ENCODE results near the gene VTCN1. TPM values are rescaled to one million over a fixed set of nuclear protein-coding genes. Genes with fewer than 3 reads are reported as not detected.

Gene VTCN1
- total RNA-seq, 2 donors from 2014 or later, result not detected

DNA sequence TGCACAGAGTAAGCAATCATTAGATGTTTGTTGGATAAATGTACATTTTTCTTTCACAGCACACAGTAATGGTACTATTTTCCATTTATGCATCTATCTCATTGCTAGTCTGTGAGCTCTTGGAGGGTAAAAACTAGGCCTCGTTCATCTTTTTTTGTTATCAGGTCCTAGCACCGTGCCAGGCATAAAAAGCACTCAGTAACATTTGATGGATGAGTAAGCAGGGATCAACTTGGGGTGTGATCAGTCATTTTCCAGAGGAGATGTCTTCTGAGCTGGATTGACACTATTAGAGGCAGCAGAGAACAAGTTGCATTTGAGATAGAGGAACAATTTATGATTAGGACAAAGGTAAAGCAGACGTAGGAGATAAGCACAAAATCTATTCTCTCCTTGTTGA is 4.3 kb upstream of the VTCN1 start:
- intact Hi-C loops (cut with DNase I), result no loop called here
- no peak for DNase-seq (ENCODE audit: low spot score)

DNA sequence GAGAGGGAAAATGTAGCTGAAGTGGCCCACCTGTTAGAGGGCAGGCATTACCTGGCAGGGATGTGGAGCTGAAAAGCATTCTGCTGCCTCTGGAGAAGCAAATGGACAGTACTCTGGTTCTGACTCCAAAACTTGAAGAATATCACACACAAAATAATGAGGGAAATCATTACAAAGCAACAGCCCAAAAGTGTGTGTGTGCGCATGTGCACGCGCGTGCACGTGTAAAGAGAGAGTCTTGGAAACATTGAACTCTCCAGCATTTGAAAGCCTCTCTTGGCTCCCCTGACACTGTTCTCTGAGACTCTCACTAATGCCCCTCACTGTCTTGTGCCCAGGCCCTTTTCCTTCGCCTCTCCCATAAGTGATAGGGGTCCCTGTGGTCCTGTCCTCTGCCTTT is 2.3 kb upstream of the VTCN1 start:
- intact Hi-C loops (cut with DNase I), result no loop called here
- DNase-seq (ENCODE audit: low spot score), result no peak

DNA sequence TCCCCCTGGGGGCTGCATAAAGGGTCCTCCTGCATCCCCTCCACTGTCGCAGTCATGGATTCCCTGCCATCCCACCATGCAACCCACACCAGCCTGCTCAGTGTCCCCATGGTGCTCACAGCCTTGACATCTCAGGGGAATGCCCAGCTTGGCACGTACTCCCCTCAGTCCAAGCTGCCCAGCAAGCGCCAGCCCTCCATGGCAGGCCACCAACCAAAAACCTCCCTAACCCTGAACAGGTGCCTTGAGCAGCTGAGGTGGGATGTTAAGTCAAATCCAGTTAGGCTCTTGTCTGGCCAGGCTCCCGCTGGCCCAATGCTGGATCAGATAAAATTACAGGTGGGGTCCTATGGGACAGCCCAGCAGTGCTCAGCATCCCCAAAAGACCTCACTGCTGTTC is 341 bp downstream of the VTCN1 start:
- no peak for DNase-seq (ENCODE audit: low spot score)

DNA sequence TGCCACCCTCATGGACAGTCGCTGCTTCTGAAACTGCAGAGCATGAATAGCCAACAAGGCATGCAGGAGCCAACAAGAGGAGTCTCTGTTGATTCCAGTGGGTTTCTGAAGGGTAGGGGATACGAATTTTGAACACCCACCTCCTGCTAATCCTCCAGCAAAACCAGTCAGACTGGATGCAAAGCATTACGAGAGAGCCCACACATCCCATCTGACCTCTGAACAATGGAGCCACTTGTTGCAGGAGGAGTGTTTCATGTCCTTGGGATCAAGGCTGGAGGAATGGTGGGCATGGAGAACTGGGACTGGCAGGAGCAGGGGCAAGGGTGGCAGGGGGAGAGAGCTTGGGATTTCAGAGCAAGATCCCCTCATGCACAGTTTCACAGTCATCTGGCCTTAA is 1.6 kb downstream of the VTCN1 start:
- no peak for DNase-seq (ENCODE audit: low spot score)
- intact Hi-C loops (cut with DNase I), result no loop called here

More for the DNA sequence above, 341 bp downstream of the VTCN1 start:
- intact Hi-C loops (cut with DNase I), result no loop called here

DNA sequence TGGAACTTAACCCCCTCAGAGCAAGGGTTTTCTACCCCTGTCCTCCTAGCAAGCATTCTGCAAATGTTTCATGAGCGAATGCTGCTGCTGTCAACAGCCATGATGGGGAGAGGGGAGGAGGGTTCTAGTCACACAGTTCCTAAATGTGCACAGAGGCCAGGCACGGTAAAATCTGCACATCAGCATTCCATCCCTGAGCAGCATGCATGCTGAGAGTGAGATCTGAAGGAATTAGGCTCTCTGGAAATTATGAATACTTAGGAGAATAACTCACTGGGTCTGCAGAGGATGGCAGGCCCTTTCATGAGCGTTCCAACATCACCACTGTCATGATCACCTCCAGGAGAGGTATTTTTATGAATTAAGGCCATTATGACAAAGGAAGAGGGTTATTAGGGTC is 2.1 kb downstream of the VTCN1 start:
- intact Hi-C loops (cut with DNase I), result no loop called here

GRCh38 chr1:117205368-117205767 is 5.4 kb downstream of the VTCN1 start:
- intact Hi-C loops (cut with DNase I), result no loop called here
- DNase-seq (ENCODE audit: low spot score), result no peak

More for the DNA sequence above, 2.1 kb downstream of the VTCN1 start:
- DNase-seq (ENCODE audit: low spot score), result no peak

- intact Hi-C loops (cut with DNase I), result no loop called here
- no peak for DNase-seq (ENCODE audit: low spot score)
Observed at GRCh38 chr1:117201808-117202207, 8.9 kb downstream of the VTCN1 start.

- intact Hi-C loops (cut with DNase I), result no loop called here
- DNase-seq (ENCODE audit: low spot score), result no peak
Observed at GRCh38 chr1:117198097-117198496, 12.6 kb downstream of the VTCN1 start.

GRCh38 chr1:117189726-117190125 is 21.0 kb downstream of the VTCN1 start:
- DNase-seq (ENCODE audit: low spot score), result no peak
- intact Hi-C loops (cut with DNase I), result no loop called here

DNA sequence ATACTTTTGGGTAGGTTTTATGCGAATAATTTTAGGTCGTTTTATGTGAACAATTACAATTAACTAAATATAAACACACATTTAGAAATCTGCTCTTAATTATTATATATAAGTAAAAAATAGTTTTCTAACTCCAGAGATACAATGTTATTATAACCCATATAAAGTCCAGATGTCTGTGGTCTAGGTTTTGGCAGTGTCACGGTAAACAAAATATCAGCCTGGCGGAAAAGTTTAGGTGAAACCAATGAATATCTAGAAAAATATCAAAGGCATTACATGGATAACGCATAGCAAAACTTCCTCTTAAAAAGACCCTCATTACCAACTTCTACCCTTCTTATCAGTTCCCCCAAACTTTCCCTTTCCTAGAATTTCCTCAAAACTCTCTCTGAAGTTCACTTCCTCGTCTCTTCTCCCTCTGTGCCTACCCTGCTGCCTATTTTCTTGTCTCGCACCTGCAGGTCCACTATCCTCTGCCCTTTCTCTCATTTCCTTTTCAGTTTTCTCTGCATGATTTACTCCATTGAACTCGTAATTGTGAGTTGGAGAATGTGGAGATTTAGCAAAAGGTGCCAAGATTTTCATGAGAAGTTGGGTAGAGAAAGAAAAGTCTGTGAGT is 21.8 kb downstream of the VTCN1 start:
- DNase-seq (ENCODE audit: low spot score), result no peak
- intact Hi-C loops (cut with DNase I), result no loop called here

DNA sequence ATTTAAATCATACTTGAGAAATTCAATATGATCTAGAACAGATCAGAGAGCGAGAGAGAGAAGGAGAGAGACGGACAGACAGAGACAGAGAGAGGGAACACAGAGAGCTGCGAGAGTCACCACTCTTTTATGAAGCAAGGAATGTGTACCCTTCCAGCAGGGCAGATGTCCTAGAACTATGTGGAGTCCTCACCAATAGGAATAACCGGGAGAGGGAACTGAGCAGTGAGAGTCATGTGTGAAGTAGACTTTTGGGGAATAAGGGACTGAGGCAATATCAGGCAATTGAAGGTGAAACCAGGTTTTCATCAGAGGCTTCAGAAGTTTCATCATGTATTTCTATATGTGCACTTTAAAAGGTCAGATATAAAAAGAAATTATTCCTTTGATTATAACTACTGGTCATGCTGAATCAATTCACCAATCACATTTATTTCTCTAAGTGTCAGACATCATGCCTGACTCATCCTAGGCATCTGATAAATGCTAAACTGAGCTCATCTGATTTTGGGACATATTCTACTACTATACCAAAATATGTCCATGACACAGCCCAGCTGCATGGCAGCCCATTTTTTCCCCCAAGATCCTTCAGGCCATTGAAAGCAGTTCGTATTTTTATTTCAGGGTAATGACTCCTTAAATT is 22.4 kb downstream of the VTCN1 start:
- intact Hi-C loops (cut with DNase I), result no loop called here
- no peak for DNase-seq (ENCODE audit: low spot score)

GRCh38 chr1:117183112-117183511 is 27.6 kb downstream of the VTCN1 start:
- no peak for DNase-seq (ENCODE audit: low spot score)
- intact Hi-C loops (cut with DNase I), result no loop called here

DNA sequence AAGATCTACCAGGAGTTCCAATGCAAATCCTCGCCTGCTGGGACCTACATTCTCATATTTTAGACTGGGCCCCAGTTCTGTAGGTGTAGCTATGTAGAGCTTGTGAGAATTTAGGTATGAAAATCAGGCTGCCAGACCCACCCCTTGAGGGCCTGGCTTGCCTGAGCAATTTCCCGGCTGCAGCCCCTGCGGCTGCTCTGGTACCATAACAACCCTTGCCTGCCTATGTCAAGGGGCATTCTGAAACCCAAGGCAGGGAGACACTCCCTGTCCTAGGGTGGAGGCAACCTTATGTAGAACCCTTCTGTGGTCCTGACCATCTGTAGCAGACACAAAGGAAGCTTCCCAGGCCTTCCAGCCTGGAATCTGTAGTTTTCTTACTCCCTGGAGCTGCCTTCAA is 28.4 kb downstream of the VTCN1 start:
- intact Hi-C loops (cut with DNase I), result no loop called here
- no peak for DNase-seq (ENCODE audit: low spot score)

DNA sequence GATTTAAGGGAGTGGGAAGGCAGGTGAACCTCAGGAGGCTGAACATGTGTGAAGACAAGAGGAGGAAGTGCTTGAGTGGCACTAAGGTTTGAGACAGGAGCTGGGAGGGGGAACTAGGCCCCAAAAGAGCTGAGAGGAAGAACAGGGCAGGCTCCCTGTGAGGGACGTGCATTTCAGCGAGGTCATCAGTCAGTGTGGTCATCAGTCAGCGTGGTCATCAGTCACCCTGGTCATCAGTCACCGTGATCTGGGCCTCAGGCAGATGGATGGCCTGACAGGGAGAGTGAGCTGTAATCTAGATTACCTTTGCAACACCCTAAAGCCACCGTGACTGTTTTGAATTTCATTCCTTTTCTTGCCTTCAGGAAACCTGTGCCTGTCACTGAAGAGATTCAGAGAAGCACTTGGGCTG is 29.1 kb downstream of the VTCN1 start:
- intact Hi-C loops (cut with DNase I), result no loop called here
- no peak for DNase-seq (ENCODE audit: low spot score)

- intact Hi-C loops (cut with DNase I), result no loop called here
- DNase-seq (ENCODE audit: low spot score), result no peak
Observed at GRCh38 chr1:117180147-117180967, 30.4 kb downstream of the VTCN1 start.

GRCh38 chr1:117179471-117179870 is 31.3 kb downstream of the VTCN1 start:
- no peak for DNase-seq (ENCODE audit: low spot score)
- intact Hi-C loops (cut with DNase I), result no loop called here

- no peak for DNase-seq (ENCODE audit: low spot score)
- intact Hi-C loops (cut with DNase I), result no loop called here
Observed at GRCh38 chr1:117178756-117179155, 32.0 kb downstream of the VTCN1 start.

- intact Hi-C loops (cut with DNase I), result no loop called here
- DNase-seq (ENCODE audit: low spot score), result no peak
Observed at GRCh38 chr1:117177376-117177775, 33.4 kb downstream of the VTCN1 start.

DNA sequence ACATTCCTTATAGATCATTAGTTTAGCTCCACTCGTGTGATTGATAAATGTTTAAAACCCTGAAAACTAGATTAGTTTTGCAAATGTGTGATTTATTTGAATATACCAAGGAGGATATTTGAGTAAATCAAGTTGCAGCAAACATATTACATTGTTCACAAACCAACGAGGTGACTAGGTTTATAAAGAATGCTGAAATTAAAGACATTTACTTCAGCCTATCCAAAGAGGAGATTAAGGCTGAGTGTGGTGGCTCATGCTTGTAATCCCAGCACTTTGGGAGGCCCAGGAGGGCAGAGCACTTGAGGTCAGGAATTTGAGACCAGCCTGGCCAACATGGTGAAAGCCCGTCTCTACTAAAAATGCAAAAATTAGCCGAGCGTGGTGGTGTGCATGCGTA is 34.1 kb downstream of the VTCN1 start:
- intact Hi-C loops (cut with DNase I), result no loop called here
- no peak for DNase-seq (ENCODE audit: low spot score)

DNA sequence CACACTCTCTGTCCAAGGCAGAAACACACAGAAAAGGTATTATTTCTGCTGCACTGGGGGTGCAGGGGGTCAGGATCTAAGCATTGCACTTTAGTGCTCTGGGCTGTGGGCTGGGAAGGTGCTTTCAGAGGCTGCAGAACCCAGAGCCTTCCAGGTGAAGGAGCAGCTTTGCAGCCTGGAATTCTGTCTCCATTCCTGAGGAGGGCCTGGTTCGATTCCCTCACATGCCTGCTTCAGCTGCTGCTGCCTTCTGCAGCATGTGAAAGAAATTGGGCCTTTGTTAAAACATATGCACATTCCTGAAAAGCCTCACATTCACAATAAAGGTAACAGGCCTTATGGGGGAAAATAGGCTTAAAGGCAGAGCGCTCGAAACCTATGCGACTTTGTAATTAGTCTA is 35.9 kb downstream of the VTCN1 start:
- intact Hi-C loops (cut with DNase I), result no loop called here
- no peak for DNase-seq (ENCODE audit: low spot score)

DNA sequence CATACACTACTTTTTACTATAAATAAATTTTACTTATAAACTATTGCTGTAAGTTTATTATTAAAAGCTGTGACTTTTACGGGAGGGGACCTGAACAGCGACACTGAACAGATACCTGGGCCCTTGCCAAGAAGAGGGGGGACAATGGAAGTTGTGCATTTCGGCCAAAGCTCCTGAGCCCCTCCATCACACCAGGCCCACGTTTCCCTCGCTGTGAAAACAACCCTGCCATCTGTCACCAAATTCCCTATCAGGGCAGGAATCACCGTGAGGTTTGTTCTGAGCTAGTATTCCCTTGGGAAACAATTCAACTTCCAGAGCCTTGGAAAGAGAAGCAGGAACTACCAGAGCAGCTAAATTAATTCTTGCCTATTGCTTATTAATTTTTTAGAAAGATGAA is 37.0 kb downstream of the VTCN1 start:
- no peak for DNase-seq (ENCODE audit: low spot score)
- intact Hi-C loops (cut with DNase I), result no loop called here

All from posterior vena cava (tissue), 2 donors.